ENCODE measurements around the gene ANKMY2. TPM values are rescaled to one million over a fixed set of nuclear protein-coding genes. Genes with fewer than 3 reads are reported as not detected.

Gene ANKMY2
- total RNA-seq (2022; extraction: Qiagen RNA extraction): 13.1 to 15.7 TPM (median 14.5 TPM) in 5 replicates

DNA sequence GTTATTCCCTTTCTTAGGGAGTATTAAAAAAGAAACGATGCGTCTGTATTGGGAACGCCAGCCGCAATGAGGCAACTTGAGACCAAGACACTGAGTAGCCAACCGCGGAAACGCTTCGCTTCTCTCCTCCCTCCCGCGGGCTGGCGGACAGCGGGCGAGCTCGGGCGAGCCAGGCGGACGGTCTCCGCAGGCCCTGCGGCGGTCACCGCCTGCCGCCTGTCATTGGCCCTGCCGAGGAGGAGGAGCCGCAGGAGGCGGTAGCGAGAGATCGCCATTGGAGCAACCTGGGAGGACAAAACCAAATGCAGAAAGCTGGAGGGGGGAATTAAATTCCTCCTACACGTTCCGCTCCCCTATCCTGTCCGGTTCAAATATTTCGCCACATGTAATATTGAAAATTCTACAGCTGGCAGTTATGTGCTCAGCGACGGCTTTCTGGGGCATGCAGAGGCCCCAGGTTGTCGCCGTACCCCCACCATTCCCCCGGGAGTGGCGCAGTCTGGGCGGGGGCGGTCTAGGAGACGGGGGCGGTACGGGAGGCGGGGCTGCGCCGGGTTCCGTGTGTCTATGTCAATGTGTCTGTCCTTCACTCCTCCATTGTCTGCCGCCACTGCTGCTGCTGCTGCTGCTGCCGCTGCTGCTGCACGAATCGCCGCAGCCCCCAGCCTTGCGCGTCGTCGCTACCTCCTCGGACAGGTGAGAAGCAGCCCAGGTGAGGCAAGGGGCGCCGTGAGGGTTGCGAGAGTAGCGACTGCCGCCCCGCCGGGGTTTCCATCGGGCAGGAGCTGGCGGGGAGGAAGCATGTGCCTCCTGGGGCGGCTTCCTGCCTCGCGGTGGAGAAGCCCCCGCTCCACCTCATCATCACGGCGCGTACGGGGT lies at the start of gene ANKMY2, which contains the start of gene BZW2:
TSS of gene ANKMY2 (minus strand) at position 162 of the 879 bp plus-strand sequence. CDS start 181 bp downstream, outside the sequence.
TSS of gene BZW2 (plus strand) at position 589 of the 879 bp plus-strand sequence. CDS start 19,263 bp downstream, outside the sequence.

Other genes starting within 250 kb of the ANKMY2 start
- 0.45 to 0.85 TPM (median 0.57 TPM) in 5 replicates for gene CRPPA, start 224.2 kb downstream of the ANKMY2 start, total RNA-seq (2022; extraction: Qiagen RNA extraction)
- not detected in 5 replicates for gene SOSTDC1, start 180.0 kb downstream of the ANKMY2 start, total RNA-seq (2022; extraction: Qiagen RNA extraction)
- gene LRRC72, start 118.9 kb downstream of the ANKMY2 start, total RNA-seq (2022; extraction: Qiagen RNA extraction): not detected in 5 replicates
- gene BZW2, start 427 bp upstream of the ANKMY2 start, total RNA-seq (2022; extraction: Qiagen RNA extraction): 90.6 to 103 TPM (median 93.0 TPM) in 5 replicates
- gene TSPAN13, start 108.0 kb upstream of the ANKMY2 start, total RNA-seq (2022; extraction: Qiagen RNA extraction): 12.2 to 15.7 TPM (median 14.3 TPM) in 5 replicates
- 93.9 to 174 TPM (median 142 TPM) in 5 replicates for gene AGR2, start 159.2 kb upstream of the ANKMY2 start, total RNA-seq (2022; extraction: Qiagen RNA extraction)
- gene AGR3, start 236.2 kb upstream of the ANKMY2 start, total RNA-seq (2022; extraction: Qiagen RNA extraction): 0.27 TPM in 1 of 5 replicates, not detected in the others